Measurements from ENCODE around the gene COMMD3.
"Not testable (repeated sequence)": the region's sequence is repeated elsewhere in the genome, so short reads cannot be mapped to it uniquely, and the experiment has no call there.

COMMD3 gene

GRCh38 chr10:22316286-22317075 is at the start of gene COMMD3:
COMMD3 (plus strand) TSS chr10:22316388; CDS start chr10:22316418, 30 bp downstream.
- DNase-seq, result peak; percentile 25

- no peak for DNase-seq
Measured at GRCh38 chr10:22268503-22268902, 47.7 kb upstream of the COMMD3 start.

- DNase-seq, result no peak
Measured at GRCh38 chr10:22271786-22272185, 44.4 kb upstream of the COMMD3 start.

GRCh38 chr10:22278441-22278782 is 37.8 kb upstream of the COMMD3 start:
- DNase-seq, result no peak

- no peak for DNase-seq
Measured at GRCh38 chr10:22280078-22280477, 36.1 kb upstream of the COMMD3 start.

- DNase-seq, result no peak
Measured at GRCh38 chr10:22285130-22285529, 31.1 kb upstream of the COMMD3 start.

- DNase-seq, result no peak
Measured at GRCh38 chr10:22293747-22294404, 22.3 kb upstream of the COMMD3 start.

GRCh38 chr10:22294694-22295093 is 21.5 kb upstream of the COMMD3 start:
- peak; percentile 9 for DNase-seq

GRCh38 chr10:22301193-22301592 is 15.0 kb upstream of the COMMD3 start:
- no peak for DNase-seq

GRCh38 chr10:22303461-22303860 is 12.7 kb upstream of the COMMD3 start:
- DNase-seq, result no peak

- DNase-seq, result no peak
Measured at GRCh38 chr10:22305721-22306120, 10.5 kb upstream of the COMMD3 start.

- DNase-seq, result no peak
Measured at GRCh38 chr10:22308390-22308789, 7.8 kb upstream of the COMMD3 start.

GRCh38 chr10:22309180-22310000 is 6.8 kb upstream of the COMMD3 start:
- no peak for DNase-seq

GRCh38 chr10:22310012-22310411 is 6.2 kb upstream of the COMMD3 start:
- not testable (repeated sequence) for DNase-seq

- no peak for DNase-seq
Measured at GRCh38 chr10:22310928-22311327, 5.3 kb upstream of the COMMD3 start.

GRCh38 chr10:22314852-22315251 is 1.3 kb upstream of the COMMD3 start:
- DNase-seq, result no peak

- DNase-seq, result no peak
Measured at GRCh38 chr10:22315455-22316285, 518 bp upstream of the COMMD3 start.

GRCh38 chr10:22317076-22317370 is 835 bp downstream of the COMMD3 start:
- DNase-seq, result no peak

GRCh38 chr10:22317771-22318565 is 1.8 kb downstream of the COMMD3 start:
- DNase-seq, result no peak

GRCh38 chr10:22318772-22319171 is 2.6 kb downstream of the COMMD3 start:
- no peak for DNase-seq

- no peak for DNase-seq
Measured at GRCh38 chr10:22319547-22319979, 3.4 kb downstream of the COMMD3 start.

GRCh38 chr10:22319980-22320558 is 3.9 kb downstream of the COMMD3 start:
- no peak for DNase-seq
